Measurements from ENCODE around the gene SAMSN1.
"Not testable (repeated sequence)": the region's sequence is repeated elsewhere in the genome, so short reads cannot be mapped to it uniquely, and the experiment has no call there.

Gene SAMSN1

DNA sequence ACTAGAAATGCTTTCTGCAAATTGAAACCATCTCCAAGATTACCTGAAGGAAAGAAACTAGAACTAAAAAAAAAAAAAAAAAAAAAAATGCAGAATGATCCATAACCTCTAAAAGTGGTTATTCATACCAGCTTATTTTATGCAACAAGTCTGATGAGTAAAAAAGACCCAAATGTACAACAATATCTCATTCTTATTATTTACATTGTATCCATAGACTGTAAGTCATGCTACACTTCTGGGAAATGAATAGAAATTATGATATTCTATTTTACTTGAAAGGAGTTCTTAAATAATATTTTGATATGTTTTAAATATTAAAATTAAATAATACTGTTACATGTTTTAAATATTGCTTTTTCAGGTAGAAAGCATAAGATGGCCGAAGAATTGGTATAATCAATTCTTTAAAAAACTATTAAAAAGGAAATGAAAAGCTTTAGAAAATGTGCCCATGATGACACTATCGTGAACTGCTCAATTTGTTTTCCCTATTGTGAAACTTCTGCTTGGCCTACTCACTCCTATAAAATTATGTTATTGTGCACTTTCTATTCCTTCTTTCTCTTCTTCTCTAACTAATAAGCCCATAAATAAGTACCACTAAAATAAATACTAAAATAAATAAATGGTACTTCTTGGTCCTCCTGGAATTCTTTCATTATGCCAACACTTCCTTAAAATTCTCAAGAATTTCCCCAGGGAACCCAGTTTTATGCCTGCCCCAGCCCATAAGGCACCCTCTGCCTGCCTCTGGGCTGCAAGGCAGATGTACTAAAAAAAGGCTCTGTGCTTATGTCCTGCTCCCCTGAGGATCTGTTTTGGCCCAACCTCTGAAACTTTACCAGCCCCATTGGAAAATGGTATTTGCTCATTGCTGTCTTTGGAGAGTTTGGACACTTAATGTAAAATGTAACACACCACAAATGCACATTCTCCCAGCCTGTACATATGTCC is 18.1 kb downstream of the SAMSN1 start:
- no peak for DNase-seq

DNA sequence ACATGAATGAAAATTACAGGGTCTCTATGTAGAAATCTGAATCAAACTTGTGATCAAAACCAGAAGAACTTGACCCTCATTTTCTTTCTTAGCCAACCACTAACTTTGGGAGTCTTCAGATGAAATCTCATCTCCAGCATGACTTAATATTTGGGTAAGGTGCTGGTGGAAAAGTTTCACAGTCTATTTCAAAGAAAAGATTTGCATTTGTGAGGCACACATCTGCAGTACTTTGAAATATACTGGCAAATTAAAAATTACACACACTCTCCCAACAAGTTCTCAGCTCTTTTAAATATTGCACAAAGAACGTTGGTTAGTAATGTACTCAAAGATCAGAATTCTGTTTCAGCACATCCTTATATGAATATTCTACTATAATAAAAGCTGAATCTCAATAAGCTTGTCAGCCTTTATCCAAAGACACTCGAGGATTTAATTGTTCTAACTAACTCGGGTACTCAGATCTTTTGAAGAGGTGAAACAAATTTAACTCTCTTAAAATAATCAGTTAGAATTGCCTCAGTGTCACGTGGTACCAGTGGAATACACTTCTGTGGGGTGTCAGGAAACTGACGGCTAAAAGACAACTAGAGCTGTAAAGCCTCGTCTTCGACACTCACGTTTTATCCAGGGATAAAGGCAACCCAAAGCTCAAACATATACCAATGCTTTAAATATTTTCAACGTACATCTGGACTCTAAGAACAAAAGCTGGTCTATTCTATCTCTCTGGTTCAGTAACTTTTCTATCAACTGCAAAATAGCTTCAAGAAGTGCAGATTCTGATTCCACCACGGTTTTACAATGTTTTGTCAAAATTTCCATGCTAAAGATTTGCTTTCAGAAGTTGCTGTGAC is 19.0 kb downstream of the SAMSN1 start:
- no peak for DNase-seq

DNA sequence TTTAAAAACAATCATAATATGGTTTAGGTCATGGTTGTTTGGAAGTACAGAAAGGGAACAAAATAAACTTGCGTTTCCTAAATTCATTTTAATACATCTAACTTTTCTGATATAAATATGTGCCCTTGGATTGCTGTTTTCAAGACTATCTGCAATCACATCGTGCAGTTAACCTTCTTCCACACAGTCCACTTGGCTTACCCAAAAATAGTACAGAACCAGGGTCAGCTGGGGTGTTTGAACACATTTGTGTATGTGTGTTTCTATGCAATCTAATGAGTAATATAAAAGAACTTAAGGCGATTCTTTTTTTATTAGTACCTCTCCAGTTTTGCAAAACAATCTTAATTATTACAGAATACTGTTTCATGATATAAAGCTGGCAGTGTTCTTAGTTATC is 19.9 kb downstream of the SAMSN1 start:
- DNase-seq: no peak

DNA sequence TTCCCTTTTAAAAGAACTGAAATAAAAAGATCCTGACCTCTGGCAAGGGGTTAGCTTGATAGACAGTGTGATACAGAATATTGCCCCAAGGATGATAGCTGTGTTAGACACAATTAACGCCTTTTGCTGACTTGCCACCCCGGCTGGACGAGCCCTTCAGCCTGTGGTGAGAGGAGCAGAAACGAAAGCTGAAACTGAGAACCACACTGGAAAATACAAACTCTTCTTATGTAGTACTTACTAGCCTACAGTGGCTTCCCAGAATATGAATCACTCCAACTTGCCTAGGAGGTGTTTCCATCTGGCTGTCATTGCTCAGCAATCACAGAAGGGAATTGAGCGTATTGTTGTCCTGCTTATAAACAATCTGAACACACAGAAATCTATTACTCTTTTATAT is 22.9 kb downstream of the SAMSN1 start:
- DNase-seq: peak; percentile 65

DNA sequence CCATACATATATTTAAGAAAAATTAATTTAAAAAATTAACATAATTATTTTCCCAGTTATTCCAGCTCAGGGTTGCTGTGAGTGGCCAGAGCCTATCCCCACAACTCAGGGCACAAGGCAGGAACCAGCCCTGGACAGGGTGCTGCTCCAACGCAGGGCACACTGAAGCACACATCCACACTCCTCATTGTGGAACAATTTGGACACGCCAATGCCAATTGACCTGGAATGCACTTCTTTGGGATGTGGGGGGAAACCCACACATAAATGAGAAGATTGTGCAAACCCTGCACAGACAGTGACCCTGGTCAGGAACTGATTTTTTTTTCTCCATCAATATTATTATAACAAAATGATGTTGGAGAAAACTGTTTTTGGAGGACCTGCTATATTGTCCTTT is 23.4 kb downstream of the SAMSN1 start:
- DNase-seq: no peak

DNA sequence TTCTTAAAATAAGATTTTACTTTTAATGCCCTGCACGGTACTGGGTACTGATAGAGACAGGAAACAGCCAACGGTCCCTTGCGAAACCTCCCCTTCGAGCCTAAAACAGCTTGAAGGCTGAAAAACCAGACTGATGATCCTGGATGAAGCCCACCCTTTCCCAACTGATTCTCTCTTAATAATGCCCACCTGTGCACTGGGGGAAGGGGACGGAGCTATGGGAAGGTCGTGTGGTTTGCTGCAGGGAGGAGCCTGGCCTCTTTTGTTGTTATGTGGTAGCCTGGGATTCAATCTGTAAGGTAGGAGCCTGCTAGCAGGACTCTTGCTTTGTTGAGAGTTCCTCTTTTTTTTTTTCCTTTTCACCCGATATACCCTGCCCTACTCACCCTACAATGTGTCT is 25.6 kb downstream of the SAMSN1 start:
- no peak for DNase-seq

DNA sequence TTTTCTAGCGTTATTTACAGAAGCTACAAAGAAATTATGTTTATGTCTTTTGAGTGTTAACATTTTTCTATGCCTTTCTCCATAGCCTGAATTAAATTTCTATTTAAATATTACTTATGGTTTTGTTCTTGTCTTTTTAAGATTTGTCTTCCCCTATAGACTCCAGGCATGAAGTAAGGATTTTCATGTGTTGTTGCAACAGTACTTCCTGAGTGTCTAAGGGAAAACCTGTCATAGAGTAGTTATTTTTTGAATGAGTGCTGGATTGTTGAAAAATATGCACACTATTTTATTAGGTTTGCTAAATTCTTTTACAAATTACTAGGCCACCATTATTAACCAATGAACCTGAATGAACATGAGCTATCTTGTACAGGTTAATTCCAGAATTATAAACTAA is 27.1 kb downstream of the SAMSN1 start:
- DNase-seq: no peak

DNA sequence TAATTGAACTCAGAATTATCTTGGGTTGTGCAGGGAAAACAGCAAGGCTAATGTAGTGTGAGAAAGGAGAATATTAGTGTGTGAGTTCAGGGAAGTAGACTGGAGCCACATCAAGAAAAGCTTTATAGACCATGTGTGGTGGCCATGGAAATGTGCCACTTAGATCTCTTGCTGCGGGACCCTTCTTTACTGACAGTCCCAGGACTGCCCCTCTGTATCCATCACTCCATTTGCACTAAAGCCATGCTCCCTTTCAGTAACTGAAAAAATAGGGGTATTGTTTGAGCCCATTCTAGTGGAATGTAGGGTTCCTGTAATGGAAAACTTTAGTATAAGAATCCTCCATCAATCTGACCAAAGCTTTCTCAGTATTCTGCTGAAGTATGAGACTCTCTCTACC is 32.3 kb downstream of the SAMSN1 start:
- no peak for DNase-seq

DNA sequence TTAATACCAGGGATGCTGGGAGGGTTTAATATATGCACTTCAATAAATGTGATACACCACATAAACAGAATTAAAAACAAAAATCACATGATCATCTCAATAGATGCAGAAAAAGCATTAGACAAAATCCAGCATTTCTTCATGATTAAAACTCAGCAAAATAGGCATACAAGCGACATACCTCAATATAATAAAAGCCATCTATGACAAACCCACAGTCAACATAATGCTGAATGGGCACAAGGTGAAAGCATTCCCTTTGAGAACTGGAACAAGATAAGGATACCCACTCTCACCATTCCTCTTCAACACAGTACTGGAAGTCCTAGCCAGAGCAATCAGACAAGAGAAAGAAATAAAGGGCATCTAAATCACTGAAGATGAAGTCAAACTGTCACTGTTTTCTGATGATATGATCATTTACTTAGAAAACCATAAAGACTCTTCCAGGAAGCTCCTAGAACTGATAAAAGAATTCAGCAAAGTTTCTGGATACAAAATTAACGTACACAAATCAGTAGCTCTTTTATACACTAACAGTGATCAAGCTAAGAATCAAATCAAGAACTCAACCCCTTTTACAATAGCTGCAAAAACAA is 39.2 kb downstream of the SAMSN1 start:
- not testable (repeated sequence) for DNase-seq

DNA sequence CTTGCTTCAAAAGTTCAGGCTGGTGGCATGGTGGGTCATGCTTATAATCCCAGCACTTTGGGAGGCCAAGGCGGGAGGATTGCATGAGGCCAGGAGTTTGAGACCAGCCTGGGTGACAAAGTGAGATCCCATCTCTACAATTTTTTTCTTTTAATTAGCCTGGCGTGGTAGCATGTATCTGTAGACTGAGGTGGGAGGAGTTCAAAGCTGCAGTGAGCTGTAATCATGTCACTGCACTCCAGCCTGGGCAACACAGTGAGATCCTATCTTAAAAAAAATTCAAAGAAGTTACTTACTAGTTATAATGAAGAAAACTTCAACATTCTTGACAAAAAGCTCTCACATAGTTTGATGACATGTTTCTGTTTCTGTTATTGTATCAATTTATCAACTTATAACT is 45.2 kb downstream of the SAMSN1 start:
- DNase-seq: no peak

DNA sequence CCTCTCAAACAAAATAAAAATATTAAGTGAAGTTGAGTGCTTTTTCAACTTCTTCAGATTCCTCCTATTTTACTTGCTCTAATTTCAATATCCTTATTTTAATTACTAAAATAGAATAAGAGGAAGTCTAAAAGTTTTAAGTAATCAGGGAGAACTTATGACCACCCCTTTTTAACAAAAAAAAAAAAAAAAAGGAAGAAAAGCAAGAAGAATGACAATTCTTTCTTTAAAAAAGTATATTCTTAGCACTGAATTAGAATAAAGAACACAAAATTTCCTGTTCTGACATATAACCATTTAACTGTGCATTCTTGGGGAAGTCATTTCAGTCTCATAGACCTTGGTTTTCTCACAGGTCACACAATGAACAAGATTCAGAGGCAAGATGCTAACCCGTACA is 46.8 kb downstream of the SAMSN1 start:
- no peak for DNase-seq

DNA sequence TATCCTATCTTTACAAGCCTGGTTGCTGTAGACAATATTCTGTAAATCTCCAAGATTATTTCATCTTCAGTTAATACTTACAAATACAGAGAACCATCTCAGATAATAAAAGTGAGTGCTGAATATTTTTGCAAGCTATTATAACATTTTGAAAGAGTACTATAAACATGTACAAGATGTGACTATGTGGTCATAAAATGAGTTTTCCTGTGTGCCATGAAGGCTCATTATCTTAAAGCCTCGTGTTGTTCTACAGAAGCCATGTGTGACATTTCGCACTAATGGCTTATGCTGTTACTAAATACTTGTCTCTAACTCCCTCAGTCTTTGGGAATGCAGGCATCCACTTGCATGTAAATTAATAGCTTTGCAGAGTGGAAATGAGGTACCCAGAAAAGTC is 48.3 kb downstream of the SAMSN1 start:
- DNase-seq: no peak

DNA sequence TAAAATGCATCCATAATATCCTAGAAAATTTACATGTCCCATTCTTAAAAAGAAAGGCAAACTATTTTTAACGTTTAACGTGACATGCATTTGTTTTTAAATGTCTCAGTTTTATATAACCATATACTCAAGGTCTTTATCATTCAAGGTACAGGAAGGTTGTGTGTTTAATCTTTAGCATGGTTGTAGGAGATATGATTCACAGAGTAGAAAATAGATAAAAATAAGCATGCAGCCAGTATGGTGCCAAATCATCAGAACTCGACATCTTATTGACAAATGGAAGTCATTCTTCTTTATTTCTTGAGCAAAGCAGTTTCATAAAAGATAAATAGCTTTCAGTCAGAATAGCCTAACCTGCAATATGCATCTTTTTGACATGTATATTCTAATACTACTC is 51.0 kb downstream of the SAMSN1 start:
- no peak for DNase-seq

DNA sequence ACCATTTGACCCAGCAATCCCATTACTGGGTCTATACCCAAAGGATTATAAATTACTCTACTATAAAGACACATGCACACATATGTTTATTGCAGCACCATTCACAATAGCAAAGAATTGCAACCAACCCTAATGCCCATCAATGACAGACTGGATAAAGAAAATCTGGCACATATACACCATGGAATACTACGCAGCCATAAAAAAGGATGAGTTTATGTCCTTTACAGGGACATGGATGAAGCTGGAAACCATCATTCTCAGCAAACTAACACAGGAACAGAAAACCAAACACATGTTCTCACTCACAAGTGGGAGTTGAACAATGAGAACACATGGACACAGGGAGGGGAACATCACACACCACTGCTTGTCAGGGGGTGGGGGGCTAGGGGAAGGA is 51.9 kb downstream of the SAMSN1 start:
- DNase-seq: not testable (repeated sequence)

DNA sequence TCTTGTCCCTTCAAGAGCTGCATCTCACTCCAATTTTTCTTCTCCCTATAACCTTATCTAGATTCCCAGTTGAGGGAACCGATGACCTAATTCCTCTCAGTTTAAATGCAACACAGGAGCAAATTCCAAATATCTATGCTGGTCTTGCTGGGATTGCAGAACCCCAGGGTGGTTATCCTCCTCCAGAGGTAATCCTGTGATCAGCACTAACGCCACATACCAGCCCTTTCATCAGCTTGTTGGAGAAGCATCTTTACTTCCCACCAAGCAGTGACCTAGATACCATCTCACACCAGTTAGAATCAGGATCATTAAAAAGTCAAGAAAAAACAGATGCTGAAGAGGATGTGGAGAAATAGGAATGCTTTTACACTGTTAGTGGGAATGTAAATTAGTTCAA is 52.4 kb downstream of the SAMSN1 start:
- no peak for DNase-seq

DNA sequence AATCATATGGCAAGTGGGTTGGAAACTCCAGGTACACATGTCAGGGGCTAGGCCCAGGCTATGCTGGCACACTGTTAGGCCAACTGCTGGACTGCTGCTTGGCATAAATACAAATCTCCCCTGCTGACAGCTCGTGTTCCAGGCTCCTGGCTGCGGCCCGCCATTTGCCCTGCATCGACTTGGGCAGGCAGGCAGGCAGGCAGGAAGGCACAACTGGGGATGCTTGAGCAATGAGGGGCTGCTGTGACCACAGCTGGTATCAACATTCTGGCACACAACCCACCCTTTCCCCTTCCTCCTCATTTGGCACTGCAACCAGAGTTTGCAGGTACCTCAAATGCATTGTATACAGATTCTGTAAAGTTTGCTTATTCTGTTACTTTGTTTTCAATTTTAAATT is 53.2 kb downstream of the SAMSN1 start:
- DNase-seq: no peak

DNA sequence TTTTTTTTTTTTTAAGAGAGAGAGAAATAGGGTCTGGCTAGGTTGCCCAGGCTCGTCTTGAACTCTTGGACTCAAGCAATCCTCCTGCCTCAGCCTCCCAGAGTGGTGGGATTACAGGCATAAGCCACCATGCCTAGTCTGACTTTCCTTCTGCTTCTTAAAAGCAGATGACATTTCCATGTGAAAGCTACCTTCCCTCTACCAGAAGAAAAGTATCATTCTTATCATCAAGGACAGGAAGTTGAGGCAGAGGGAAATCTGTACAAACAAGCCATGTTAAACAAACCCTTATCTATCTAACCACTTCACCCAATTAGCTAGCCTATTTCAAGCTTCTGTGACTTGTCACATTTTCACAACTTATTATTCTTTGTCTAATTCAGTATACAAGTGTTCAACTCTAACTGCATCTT is 54.8 kb downstream of the SAMSN1 start:
- no peak for DNase-seq

DNA sequence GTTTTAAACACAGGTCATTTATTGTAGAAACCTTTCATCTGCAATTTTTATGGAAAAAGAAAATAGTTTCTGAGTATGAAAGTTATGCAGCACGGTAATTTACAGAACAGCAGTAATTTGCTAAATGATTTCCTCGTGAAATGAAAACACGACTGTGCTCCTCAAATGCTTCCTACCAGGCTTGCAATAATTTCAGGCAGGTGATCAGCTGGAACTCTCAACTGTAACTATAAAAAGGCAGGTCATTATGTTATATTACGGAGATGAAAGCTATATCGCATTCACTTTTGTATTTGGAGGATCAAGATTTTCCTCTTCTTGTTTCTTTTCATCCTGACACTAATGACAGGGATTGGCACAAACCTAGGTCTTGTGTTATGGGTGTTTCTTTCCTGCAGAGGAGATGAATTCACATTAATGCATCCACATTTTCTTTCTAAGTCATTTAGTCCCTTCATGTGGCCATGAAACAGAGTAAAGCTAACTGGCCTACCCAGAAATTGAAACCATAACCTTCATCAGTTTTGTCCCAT is 57.4 kb downstream of the SAMSN1 start:
- no peak for DNase-seq

DNA sequence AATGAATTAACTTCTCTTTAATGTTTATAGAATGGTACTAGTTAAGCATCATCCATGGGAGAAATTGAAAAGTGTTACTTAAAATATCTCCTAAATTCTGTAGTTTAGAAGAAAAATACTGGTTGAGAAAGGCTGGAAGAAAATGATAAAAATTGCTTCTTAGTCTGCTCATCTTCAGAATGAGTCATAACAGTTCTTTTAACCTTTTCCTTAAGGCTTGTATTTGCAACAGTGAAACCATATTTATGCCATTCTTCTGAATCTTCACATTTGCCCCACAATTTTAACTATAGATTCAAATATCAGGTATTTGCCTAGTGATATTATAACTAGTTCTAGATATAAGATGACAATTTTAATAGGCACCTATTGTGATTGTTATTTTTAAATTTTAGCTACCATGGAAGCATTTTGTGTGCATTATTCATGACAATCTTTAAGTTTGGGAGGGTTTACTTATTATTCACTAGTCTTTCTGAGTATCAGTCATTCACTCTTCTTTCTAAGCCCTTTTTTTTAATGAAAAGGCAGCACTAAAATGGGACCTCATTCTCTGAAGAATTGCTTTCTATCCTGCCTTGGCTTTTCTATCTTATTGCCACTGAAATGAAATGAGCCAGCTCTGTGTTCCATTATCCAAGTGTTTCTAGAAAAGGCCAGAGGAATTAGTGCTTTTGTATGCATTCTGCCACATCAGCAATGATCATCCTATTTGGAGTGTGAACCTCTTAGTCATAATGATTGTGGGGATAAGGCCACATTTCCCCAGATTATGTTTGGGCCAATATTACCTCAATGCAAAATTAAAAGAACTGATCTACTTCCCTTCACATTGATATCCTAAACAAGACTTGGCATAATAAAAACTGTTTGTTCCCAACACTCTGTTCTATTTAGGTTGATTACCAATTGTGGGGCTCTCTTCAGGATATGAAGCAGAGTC is 58.4 kb downstream of the SAMSN1 start:
- no peak for DNase-seq

DNA sequence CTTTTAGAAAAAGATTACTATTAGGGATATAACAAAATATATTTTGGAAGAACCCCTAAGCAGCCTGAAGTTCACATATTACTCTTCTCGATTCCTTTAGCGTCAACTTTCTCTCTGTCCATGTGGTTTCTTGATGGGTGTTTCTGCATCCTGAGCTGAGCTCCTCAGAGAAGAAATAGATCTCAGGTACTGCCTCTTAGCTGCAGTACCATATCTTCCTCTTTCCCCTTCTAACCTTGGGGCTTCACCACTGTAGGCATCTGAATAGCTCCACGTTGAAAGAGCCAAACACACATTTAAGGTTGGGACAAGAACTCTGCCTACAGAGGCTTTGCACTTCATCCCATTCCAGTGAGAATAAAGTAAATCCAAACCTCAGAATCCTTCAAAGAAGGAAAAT is 59.2 kb downstream of the SAMSN1 start:
- DNase-seq: no peak

DNA sequence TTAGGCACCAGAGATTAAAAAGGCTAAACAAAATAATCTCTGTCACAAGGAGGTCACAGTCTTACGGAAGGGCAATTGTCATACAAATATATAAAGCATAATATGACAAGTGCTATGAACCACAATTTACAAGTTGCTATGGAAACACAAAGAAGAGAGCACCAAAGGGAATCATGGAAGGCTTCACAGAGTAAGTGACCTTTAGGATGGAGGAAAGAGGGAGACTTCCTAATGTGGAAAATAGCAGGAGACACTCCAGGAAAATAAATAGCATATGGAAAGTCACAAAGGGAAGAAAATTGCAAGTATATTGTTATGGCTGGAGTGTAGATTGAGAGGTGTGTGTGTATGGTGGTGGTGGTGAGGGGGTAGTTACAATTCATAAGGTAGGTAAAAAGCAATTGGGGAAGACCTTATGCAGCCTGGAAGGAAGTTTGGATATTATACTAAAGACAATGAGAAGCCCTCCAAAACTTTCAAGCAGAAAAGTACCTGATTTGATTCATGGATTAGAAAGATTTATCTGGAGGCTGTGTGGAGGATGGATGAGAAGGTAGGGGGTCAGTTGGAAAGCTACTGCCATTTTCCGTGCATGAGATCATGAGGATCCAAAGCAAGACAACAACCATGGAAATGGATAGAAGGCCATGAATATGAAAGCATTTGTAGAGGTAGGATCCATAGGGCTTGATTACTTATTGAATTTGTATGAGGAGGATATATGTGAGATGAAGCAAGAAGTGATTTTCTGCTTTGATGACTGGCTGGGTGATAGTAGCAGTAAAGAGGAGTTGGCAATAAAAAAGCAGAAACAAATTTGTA is 61.7 kb downstream of the SAMSN1 start:
- no peak for DNase-seq
